ENCODE results near the gene NCAPD2.

The NCAPD2 gene

GRCh38 chr12:6493497-6494257 is at the start of gene NCAPD2:
TSS of gene NCAPD2 (plus strand) at chr12:6494102. CDS start at chr12:6495099, 997 bp downstream.
- DNase-seq = peak; percentile 95

DNA sequence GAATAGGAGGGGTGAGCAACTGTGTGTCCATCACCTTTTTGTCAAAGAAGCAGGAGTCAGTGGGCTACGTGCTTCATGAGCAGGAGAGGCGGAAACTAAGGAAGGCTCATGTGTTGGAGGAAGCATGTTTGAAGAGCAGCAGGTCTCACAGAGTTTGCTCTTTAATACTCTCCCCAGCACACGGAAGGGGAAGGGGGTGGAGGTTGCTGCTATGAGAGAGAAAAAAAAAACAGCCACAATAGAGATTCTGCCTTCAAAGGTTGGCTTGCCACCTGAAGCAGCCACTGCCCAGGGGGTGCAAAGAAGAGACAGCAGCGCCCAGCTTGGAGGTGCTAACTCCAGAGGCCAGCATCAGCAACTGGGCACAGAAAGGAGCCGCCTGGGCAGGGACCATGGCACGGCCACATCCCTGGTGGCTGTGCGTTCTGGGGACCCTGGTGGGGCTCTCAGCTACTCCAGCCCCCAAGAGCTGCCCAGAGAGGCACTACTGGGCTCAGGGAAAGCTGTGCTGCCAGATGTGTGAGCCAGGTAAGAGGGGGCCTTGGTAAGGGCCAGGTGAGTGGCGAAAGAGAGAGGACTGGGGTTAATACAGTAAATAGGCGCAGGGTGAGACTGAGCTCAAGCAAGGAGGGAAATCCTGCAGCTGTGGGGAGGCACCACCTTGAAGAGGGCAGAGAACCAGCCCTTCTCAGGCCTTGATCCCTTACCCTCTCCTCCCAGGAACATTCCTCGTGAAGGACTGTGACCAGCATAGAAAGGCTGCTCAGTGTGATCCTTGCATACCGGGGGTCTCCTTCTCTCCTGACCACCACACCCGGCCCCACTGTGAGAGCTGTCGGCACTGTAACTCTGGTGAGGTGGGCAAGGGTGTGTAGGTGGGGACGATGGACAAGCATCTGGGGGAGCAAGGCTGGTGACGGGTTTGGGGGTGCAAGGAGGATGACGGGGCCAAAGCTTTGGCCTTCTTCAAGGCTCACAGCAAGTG is 48.9 kb upstream of the NCAPD2 start, which contains the start of gene CD27:
CD27 (plus strand) TSS at position 252 of the 985 bp plus-strand sequence; CDS start at position 393, 141 bp downstream.
- DNase-seq = no peak

DNA sequence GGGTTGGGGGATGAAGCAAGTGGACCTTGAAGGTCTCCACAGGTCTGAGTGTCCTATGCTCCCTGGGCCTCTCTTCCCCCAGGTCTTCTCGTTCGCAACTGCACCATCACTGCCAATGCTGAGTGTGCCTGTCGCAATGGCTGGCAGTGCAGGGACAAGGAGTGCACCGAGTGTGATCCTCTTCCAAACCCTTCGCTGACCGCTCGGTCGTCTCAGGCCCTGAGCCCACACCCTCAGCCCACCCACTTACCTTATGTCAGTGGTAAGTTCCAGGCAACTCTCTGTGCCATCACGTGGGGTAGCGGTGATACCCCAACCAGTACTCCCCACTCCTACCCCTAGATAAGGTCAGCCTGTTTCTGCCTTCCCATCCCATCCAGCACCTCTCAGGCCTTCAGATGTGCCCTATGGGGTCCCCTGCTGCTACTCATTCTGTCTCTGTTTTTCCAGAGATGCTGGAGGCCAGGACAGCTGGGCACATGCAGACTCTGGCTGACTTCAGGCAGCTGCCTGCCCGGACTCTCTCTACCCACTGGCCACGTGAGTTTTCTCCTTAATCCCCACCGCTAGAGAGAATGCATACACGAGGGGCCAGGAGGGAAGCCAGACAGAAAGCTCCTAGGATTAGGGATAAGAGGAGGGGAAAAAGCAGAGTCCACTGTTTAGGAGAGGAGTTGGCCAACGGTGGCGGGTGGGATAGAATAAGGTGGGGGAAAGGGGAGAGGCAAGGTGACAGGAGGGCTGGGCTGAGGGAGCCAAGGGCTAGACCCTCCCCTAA is 43.6 kb upstream of the NCAPD2 start:
- DNase-seq = no peak

DNA sequence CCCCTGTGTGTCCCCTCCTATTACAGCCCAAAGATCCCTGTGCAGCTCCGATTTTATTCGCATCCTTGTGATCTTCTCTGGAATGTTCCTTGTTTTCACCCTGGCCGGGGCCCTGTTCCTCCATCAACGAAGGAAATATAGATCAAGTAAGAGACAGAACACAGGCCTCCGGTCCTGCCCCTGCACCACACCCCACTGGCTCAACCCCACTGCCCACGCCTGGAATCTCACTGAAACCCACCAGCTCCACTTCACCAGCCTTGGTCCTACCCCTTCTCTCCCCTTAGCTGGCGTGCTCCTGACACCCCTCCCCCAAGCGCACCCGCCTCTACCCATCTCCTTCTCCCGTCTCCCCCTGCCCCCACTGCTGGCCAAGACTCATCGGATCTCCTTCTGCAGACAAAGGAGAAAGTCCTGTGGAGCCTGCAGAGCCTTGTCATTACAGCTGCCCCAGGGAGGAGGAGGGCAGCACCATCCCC is 43.0 kb upstream of the NCAPD2 start:
- no peak for DNase-seq

GRCh38 chr12:6451348-6452244 is 42.3 kb upstream of the NCAPD2 start, which contains the start of gene TAPBPL:
TSS of gene TAPBPL (plus strand) at chr12:6452042. CDS start at chr12:6452249, 207 bp downstream.
- DNase-seq = peak; percentile 82

GRCh38 chr12:6452245-6452943 is 41.5 kb upstream of the NCAPD2 start:
- DNase-seq = no peak

- no peak for DNase-seq
Observed at GRCh38 chr12:6452944-6453630, 40.8 kb upstream of the NCAPD2 start.

- no peak for DNase-seq
Observed at GRCh38 chr12:6457220-6457945, 36.5 kb upstream of the NCAPD2 start.

- DNase-seq = no peak
Observed at GRCh38 chr12:6458281-6459003, 35.5 kb upstream of the NCAPD2 start.

DNA sequence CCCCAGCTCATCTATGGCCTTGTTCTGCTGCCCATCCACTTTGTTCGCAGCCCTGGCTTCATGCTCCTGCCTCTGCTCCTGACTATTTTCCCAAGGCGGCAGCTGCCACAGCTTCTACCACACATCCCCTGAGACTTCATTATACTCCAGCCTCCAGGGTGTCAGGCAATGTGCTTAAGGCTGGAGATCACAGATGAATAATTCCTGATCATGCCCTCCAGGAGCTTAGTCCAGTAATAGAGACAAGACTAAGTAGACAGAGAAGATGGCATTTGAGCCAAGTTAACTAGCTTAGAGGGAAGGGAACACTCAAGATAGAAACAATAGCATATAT is 34.9 kb upstream of the NCAPD2 start:
- no peak for DNase-seq

GRCh38 chr12:6460751-6461371 is 33.0 kb upstream of the NCAPD2 start:
- peak; percentile 50 for DNase-seq

DNA sequence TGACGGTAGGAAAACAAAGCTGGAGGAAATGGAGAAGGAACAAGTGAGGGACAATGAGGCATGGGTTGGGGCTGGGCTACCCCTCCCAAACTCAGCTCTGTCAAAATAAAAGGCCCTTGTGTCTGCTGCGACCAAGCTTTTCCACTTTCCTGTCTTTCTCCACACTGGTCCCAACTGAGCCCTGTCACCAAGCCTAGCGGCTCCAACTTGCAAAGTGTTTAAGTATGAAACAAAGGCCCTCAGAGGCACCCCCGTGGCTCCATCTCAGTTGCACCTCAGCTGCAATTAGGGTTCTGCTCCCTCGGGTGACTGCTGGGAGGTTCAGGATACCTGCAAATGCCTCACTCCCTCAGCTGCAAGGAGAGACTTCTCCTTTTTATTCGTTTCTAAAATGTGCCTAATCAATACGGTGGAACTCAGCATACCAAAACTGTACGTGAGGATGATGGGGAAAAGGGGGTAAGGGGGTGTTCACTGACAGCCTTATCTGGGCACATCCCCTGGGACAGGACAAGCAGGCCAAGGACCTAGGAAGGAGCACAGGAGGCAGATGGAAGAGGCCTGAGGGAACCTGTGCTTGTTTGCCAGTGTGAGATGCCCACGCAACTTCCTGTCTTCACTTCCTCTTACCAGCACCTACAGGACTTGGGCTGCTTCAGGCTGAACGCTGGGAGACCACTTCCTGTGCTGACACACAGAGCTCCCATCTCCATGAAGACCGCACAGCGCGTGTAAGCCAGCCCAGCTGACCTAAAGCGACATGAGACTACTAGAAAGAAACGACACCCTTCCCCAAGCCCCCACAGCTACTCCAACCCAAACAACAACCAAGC is 32.3 kb upstream of the NCAPD2 start:
- peak; percentile 67 for DNase-seq

DNA sequence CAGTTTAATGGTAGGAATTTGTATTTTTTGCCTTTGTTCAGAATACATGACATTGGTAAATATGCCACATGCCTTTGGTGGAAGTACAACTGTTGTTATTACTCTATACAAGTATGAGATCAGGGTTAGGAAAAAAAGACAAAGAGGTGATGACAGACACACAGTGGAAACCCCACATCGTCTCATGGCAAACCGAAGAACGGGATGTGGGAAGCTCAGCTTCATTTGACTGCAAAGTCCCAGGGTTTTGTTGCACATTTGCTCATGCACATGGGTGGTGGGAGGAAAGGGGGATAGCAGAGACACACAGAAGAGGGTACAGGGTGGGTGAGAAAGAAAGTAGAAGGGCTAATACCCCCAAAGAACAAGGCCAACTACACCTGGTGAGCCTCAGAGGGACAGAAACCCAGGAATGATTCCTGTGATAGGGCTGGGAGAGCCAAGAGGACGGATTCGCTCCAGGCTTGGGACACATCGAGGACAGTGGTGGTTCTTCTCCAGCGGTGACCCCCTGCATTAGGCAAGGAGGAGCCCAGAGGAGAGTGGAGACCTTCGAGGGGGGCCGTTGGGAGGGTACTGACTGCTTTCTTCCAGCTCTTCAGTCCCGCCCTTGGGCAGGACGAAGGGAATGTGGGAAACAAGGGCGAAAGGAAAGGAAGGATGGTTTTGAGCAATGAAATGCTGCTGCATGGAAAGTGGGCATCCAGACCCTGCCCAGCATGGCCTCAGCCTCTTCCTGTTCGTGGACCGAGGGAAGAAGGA is 31.5 kb upstream of the NCAPD2 start:
- DNase-seq = no peak

DNA sequence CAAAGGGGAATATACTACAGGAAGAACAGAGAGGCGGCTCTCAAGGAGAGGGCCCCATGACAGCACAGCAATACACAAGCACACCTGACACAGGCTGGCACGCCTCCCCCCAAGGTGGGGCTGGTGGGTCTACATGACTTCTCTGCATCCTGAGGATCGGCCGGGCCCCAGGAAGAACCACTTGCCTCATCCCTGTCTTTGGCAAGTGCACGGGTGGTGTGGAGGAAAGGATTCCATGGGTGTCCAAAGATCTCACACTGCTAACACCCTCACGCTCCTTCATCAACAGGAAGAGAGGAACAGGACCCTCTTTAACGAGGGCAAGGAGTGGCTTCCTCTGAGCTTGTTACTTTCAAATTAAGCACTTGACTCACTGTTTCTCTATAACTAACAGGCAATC is 30.7 kb upstream of the NCAPD2 start:
- no peak for DNase-seq

DNA sequence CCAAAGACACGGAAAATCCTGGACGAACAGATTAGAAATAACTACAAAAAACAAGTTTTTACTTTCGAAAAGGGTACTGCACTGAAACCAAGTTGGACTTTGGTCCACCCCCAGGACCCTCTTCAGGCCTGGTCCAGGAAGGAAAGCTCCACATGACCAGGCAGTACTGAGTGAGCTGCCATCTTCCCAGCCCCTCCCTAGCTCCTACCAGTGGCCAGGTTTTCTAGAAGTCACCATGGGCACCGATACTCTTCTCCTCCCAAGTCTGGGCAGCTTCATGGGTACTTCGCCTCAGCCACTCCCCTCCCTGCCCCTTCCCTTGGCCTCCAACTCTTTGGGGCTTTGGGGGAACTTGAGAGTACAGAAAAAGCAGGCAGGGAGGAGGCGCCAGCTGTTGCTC is 30.0 kb upstream of the NCAPD2 start:
- no peak for DNase-seq

DNA sequence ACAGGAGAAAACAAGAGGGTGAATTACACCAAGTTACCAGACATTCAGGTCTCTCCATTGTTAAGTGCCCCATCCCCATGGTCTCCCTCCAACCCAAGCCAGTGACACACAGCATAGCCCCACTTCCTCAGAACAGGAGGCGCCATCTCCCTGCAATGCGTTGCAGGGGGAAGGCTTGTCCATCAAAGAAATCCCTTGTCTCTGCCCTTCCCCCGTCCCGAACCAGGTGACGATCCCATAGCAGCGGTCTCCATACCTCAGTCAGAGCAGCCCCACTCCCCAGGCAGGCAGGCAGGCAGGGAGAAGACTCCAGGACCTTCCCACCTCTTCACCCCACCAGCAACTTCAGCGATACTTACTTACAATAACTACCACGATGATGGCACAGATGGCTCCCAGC is 29.4 kb upstream of the NCAPD2 start:
- DNase-seq = no peak
